OCI-LY1 (cell line): ENCODE data around the gene DUXB.

Experiments used
- H2AFZ ChIP-seq: fragments of 200-600 bp; sonication (generic), shearing (Covaris generic); 2 replicates; pipeline ENCODE4 v1.6.0; 2014; ENCODE audit warnings: antibody characterized with exemption, mild to moderate bottlenecking, low read length
- H3F3A ChIP-seq: fragments of 200-600 bp; sonication (generic), shearing (Covaris generic); 2 replicates; pipeline ENCODE4 v1.6.0; 2014; ENCODE audit warnings: mild to moderate bottlenecking, antibody characterized with exemption, low read length, moderate library complexity; ENCODE audit not compliant: insufficient read depth
- H3K27ac ChIP-seq: fragments of 200-600 bp; sonication (generic); 2 replicates; pipeline ENCODE4 v1.5.1; 2014; ENCODE audit warnings: low read length, mixed run types, mild to moderate bottlenecking, low read depth; ENCODE audit not compliant: poor library complexity, severe bottlenecking
- H3K27me3 ChIP-seq: fragments of 200-600 bp; sonication (generic); 2 replicates; pipeline ENCODE4 v1.6.0; 2014; ENCODE audit warnings: antibody characterized with exemption, mild to moderate bottlenecking, low read length, moderate library complexity; ENCODE audit not compliant: insufficient read depth
- H3K36me3 ChIP-seq: fragments of 200-600 bp; sonication (generic); 2 replicates; pipeline ENCODE4 v1.6.1; 2014; ENCODE audit warnings: mild to moderate bottlenecking, antibody characterized with exemption, low read length, moderate library complexity, mixed read lengths; ENCODE audit not compliant: insufficient read depth
- H3K4me1 ChIP-seq: fragments of 200-600 bp; sonication (generic); 2 replicates; pipeline ENCODE4 v1.5.1; 2014; ENCODE audit warnings: mild to moderate bottlenecking, low read length, moderate library complexity; ENCODE audit not compliant: insufficient read depth, severe bottlenecking
- H3K4me2 ChIP-seq: fragments of 200-600 bp; sonication (generic), shearing (Covaris generic); 2 replicates; pipeline ENCODE4 v1.6.1; 2014; ENCODE audit warnings: low read length
- H3K4me3 ChIP-seq: fragments of 200-600 bp; sonication (generic); 2 replicates; pipeline ENCODE4 v1.5.1; 2014; ENCODE audit warnings: low read length, low read depth, mild to moderate bottlenecking, mixed read lengths; ENCODE audit not compliant: poor library complexity, severe bottlenecking
- H3K79me2 ChIP-seq: fragments of 200-600 bp; shearing (Covaris generic); 2 replicates; pipeline ENCODE4 v1.6.1; 2016; ENCODE audit warnings: mixed run types, low read length, mixed read lengths; ENCODE audit not compliant: insufficient read depth
- H3K9ac ChIP-seq: fragments of 200-600 bp; sonication (generic), shearing (Covaris generic); 2 replicates; pipeline ENCODE4 v1.6.1; 2014; ENCODE audit warnings: mild to moderate bottlenecking, low read length, mixed read lengths
- H3K9me2 ChIP-seq: fragments of 200-600 bp; sonication (generic), shearing (Covaris generic); 2 replicates; pipeline ENCODE4 v1.6.1; 2014; ENCODE audit warnings: low read depth, mild to moderate bottlenecking, low read length, mixed read lengths
- H3K9me3 ChIP-seq: fragments of 200-600 bp; shearing (Covaris generic); 2 replicates; pipeline ENCODE4 v1.6.1; 2014; ENCODE audit warnings: low read length, mixed read lengths
- H4K20me1 ChIP-seq: fragments of 200-600 bp; sonication (generic), shearing (Covaris generic); 2 replicates; pipeline ENCODE4 v1.6.0; 2016; ENCODE audit warnings: mild to moderate bottlenecking, low read length; ENCODE audit not compliant: insufficient read depth
- CTCF ChIP-seq: fragments of 200-600 bp; sonication (generic), shearing (Covaris generic); IDR thresholded peaks from 2 replicates; pipeline ENCODE4 v1.5.1; 2017; ENCODE audit warnings: mild to moderate bottlenecking, antibody characterized with exemption, low read length, moderate library complexity, mixed read lengths
- EZH2 ChIP-seq: fragments of 200-600 bp; sonication (generic), shearing (Covaris generic); IDR thresholded peaks from 2 replicates; pipeline ENCODE4 v1.8.0; 2017; ENCODE audit warnings: borderline replicate concordance, mixed run types, mild to moderate bottlenecking, antibody characterized with exemption, low read length, moderate library complexity, mixed read lengths

DUXB gene

GRCh38 chr16:75667503-75667902 lies 33.8 kb downstream of the DUXB start:
- no peaks in the 10 kb centered on the region for H3K9me3 ChIP-seq
- TF ChIP-seq EZH2 (no peak), CTCF (no peak)
- H3K4me2 ChIP-seq, result no peak overlapping the region
- H3K4me1 ChIP-seq, result no peaks in the 10 kb centered on the region
- H3K36me3 ChIP-seq, result no peaks in the 10 kb centered on the region
- H4K20me1 ChIP-seq, result no peaks in the 10 kb centered on the region
- no peak overlapping the region for H3K9ac ChIP-seq
- no peaks in the 10 kb centered on the region for H3K27me3 ChIP-seq
- H3K9me2 ChIP-seq, result no peaks in the 10 kb centered on the region
- no peak overlapping the region for H3K4me3 ChIP-seq
- H3F3A ChIP-seq, result no peaks in the 10 kb centered on the region
- no peaks in the 10 kb centered on the region for H3K79me2 ChIP-seq
- H3K27ac ChIP-seq, result no peak overlapping the region
- no peak overlapping the region for H2AFZ ChIP-seq

GRCh38 chr16:75660726-75661302 lies 40.4 kb downstream of the DUXB start:
- Histone ChIP-seq H3K4me3 (no peak overlapping the region), H3K9ac (no peak overlapping the region), H3K9me2 (no peaks in the 10 kb centered on the region), H3K27ac (no peak overlapping the region), H3K4me1 (no peaks in the 10 kb centered on the region), H3K79me2 (no peaks in the 10 kb centered on the region), H4K20me1 (no peaks in the 10 kb centered on the region), H3K36me3 (peaks cover 33% of the 10 kb centered on the region), H3F3A (no peaks in the 10 kb centered on the region), H2AFZ (no peak overlapping the region), H3K4me2 (no peak overlapping the region), H3K27me3 (no peaks in the 10 kb centered on the region), H3K9me3 (no peaks in the 10 kb centered on the region)
- no peak for TF ChIP-seq EZH2
- no peak for TF ChIP-seq CTCF

GRCh38 chr16:75660321-75660720 lies 40.9 kb downstream of the DUXB start:
- Histone ChIP-seq H2AFZ (no peak overlapping the region), H3K27ac (no peak overlapping the region), H3K4me3 (no peak overlapping the region), H3K36me3 (peaks cover 38% of the 10 kb centered on the region), H3K9me3 (no peaks in the 10 kb centered on the region), H3K9me2 (no peaks in the 10 kb centered on the region), H4K20me1 (no peaks in the 10 kb centered on the region), H3K27me3 (no peaks in the 10 kb centered on the region), H3K4me1 (no peaks in the 10 kb centered on the region), H3K4me2 (no peak overlapping the region), H3K79me2 (no peaks in the 10 kb centered on the region), H3K9ac (no peak overlapping the region), H3F3A (no peaks in the 10 kb centered on the region)
- TF ChIP-seq CTCF (no peak), EZH2 (no peak)
